HCT116 (cell line): Measurements from ENCODE around the gene FAM43A. TPM values are rescaled to one million over a fixed set of nuclear protein-coding genes. Genes with fewer than 3 reads are reported as not detected.

Experiments used
- ATAC-seq: fragments of 200-7000 bp; cut with Tn5 transposase; 2 replicates; pipeline ENCODE4 v1.9.1; 2020; ENCODE audit warnings: mild to moderate bottlenecking, moderate library complexity
- BruUV-seq: library from RNA; stranded (reverse); fragments of 400-500 nt; replicated peaks from 2 replicates; lab custom pipeline; 2021; lab: Mats Ljungman, UMichigan
- CTCF ChIA-PET: fragments of 300-600 bp; sonication (Branson Sonifier 250); formaldehyde crosslinking; loops from one replicate; lab custom pipeline; 2021; ENCODE audit warnings: antibody characterized with exemption; lab: Charles Lee
- POLR2A ChIA-PET: fragments of 300-600, 350-600 bp; sonication (Branson Sonifier 250); formaldehyde crosslinking; loops from one replicate; lab custom pipeline; 2021; ENCODE audit warnings: antibody characterized with exemption; lab: Charles Lee
- RAD21 ChIA-PET, 2 experiments: fragments of 300-600 bp; sonication (Branson Sonifier 250); formaldehyde crosslinking; loops; one replicate each; lab custom pipeline; 2023; ENCODE audit warnings: low total read pairs in 2 of 2; ENCODE audit not compliant: uncharacterized antibody in 2 of 2, unreplicated experiment in 2 of 2, low non-redundant PET in 1 of 2; lab: Charles Lee
- DNase-seq: peaks from one replicate; pipeline ENCODE4 v3.0.0-alpha.2; 2010; ENCODE audit warnings: low read depth, low spot score
- H2AFZ ChIP-seq: fragments of 200-600 bp; shearing (Covaris generic), sonication (generic); 2 replicates; pipeline ENCODE4 v1.6.1; 2017; ENCODE audit warnings: low read depth, mixed run types, mixed read lengths, antibody characterized with exemption, low read length; ENCODE audit not compliant: poor library complexity, severe bottlenecking
- H3K27ac ChIP-seq: 2 replicates; pipeline ENCODE4 v1.5.1; 2012; ENCODE audit warnings: low read depth, low read length
- H3K27me3 ChIP-seq: fragments of 200-600 bp; sonication (generic); 2 replicates; pipeline ENCODE4 v1.6.1; 2016; ENCODE audit warnings: mixed run types, low read length, mixed read lengths; ENCODE audit not compliant: insufficient read depth
- H3K36me3 ChIP-seq, 2 experiments: fragments of 200-500 bp in 1 of 2; fragments of 200-600 bp in 1 of 2; sonication (Bioruptor generic) in 1 of 2; sonication (generic) in 1 of 2; 2 replicates each; pipeline versions ENCODE4 v1.5.1 to v1.6.1; 2014 to 2016; ENCODE audit warnings: low read length in 2 of 2, inconsistent platforms in 1 of 2, mixed read lengths in 1 of 2, mixed run types in 1 of 2; ENCODE audit not compliant: insufficient read depth in 2 of 2, control insufficient read depth in 1 of 2
- H3K4me1 ChIP-seq, 2 experiments: fragments of 200-600 bp in 1 of 2; sonication (generic) in 1 of 2; 2 replicates each; pipeline versions ENCODE4 v1.5.1 to v1.6.1; 2012 to 2017; ENCODE audit warnings: low read length in 2 of 2, inconsistent platforms in 1 of 2, mild to moderate bottlenecking in 1 of 2, mixed read lengths in 1 of 2, mixed run types in 1 of 2, moderate library complexity in 1 of 2; ENCODE audit not compliant: insufficient read depth in 2 of 2, control insufficient read depth in 1 of 2
- H3K4me2 ChIP-seq: fragments of 200-600 bp; sonication (generic); 2 replicates; pipeline ENCODE4 v1.6.1; 2017; ENCODE audit warnings: mixed run types, low read length, mixed read lengths
- H3K4me3 ChIP-seq, 2 experiments: fragments of 200-600 bp in 1 of 2; sonication (generic) in 1 of 2; replicated peaks in 1 of 2; 2 replicates each; pipeline ENCODE4 v1.5.1; 2011 to 2016; ENCODE audit warnings: low read length in 2 of 2, control low read depth in 1 of 2, low read depth in 1 of 2, mild to moderate bottlenecking in 1 of 2, mixed read lengths in 1 of 2, mixed run types in 1 of 2
- H3K79me2 ChIP-seq: fragments of 200-600 bp; sonication (generic); 2 replicates; pipeline ENCODE4 v1.6.1; 2017; ENCODE audit warnings: mild to moderate bottlenecking, mixed run types, low read length, moderate library complexity, mixed read lengths; ENCODE audit not compliant: insufficient read depth
- H3K9ac ChIP-seq: fragments of 200-600 bp; sonication (generic); 2 replicates; pipeline ENCODE4 v1.6.1; 2016; ENCODE audit warnings: low read length, mixed read lengths
- H3K9me2 ChIP-seq: fragments of 200-600 bp; sonication (generic), shearing (Covaris generic); 2 replicates; pipeline ENCODE4 v1.6.1; 2017; ENCODE audit warnings: mixed run types, mild to moderate bottlenecking, moderate library complexity; ENCODE audit not compliant: insufficient read depth
- H3K9me3 ChIP-seq, 2 experiments: fragments of 200-500 bp in 1 of 2; fragments of 200-600 bp in 1 of 2; sonication (Bioruptor generic) in 1 of 2; sonication (generic) in 1 of 2; 2 replicates each; pipeline ENCODE4 v1.6.1; 2014 to 2017; ENCODE audit warnings: low read length in 2 of 2, mixed read lengths in 2 of 2, inconsistent platforms in 1 of 2, low read depth in 1 of 2, mild to moderate bottlenecking in 1 of 2, mixed run types in 1 of 2, moderate library complexity in 1 of 2; ENCODE audit not compliant: control insufficient read depth in 1 of 2, insufficient read depth in 1 of 2
- H4K20me1 ChIP-seq: fragments of 200-600 bp; sonication (generic), shearing (Covaris generic); 2 replicates; pipeline ENCODE4 v1.6.1; 2017; ENCODE audit warnings: mixed run types, mild to moderate bottlenecking, moderate library complexity; ENCODE audit not compliant: insufficient read depth
- CBX3 ChIP-seq: IDR thresholded peaks from 2 replicates; pipeline ENCODE4 v1.6.1; 2012; ENCODE audit warnings: low read depth
- CEBPB ChIP-seq: IDR thresholded peaks from 2 replicates; pipeline ENCODE4 v1.6.1; 2012; ENCODE audit warnings: low read depth
- EGR1 ChIP-seq: IDR thresholded peaks from 2 replicates; pipeline ENCODE4 v1.6.1; 2012; ENCODE audit warnings: low read depth
- EZH2 ChIP-seq: fragments of 200-600 bp; sonication (generic); IDR thresholded peaks from 2 replicates; pipeline ENCODE4 v1.6.1; 2017; ENCODE audit warnings: antibody characterized with exemption, mixed run types
- FOSL1 ChIP-seq: IDR thresholded peaks from 2 replicates; pipeline ENCODE4 v1.6.1; 2012; ENCODE audit warnings: low read depth
- POLR2A ChIP-seq: IDR thresholded peaks from 2 replicates; pipeline ENCODE4 v1.7.0; 2011; ENCODE audit warnings: borderline replicate concordance; ENCODE audit not compliant: insufficient read depth, insufficient read length; ENCODE audit errors: extremely low read depth
- RAD21 ChIP-seq: IDR thresholded peaks from 2 replicates; pipeline ENCODE4 v1.6.1; 2012; ENCODE audit warnings: low read depth, mild to moderate bottlenecking
- SIN3A ChIP-seq: IDR thresholded peaks from 2 replicates; pipeline ENCODE4 v1.6.1; 2012; ENCODE audit warnings: low read depth
- SP1 ChIP-seq: IDR thresholded peaks from 2 replicates; pipeline ENCODE4 v1.6.1; 2012; ENCODE audit warnings: low read depth
- SRF ChIP-seq: IDR thresholded peaks from 2 replicates; pipeline ENCODE4 v1.6.1; 2012; ENCODE audit warnings: low read depth
- TCF7L2 ChIP-seq: IDR thresholded peaks from 2 replicates; pipeline ENCODE4 v1.7.0; 2011; ENCODE audit warnings: borderline replicate concordance, inconsistent platforms; ENCODE audit not compliant: insufficient read depth, insufficient read length; ENCODE audit errors: extremely low read depth
- ZFX ChIP-seq: fragments of 450-650 bp; IDR thresholded peaks from 2 replicates; pipeline ENCODE4 v1.6.1; 2017
- ZNF274 ChIP-seq: fragments of 200-500 bp; sonication (Bioruptor generic); IDR thresholded peaks from 2 replicates; pipeline ENCODE4 v1.6.1; 2014; ENCODE audit warnings: mild to moderate bottlenecking, low read depth, low read length, inconsistent platforms
- intact Hi-C: fragments of 100-400 bp; cut with micrococcal nuclease; formaldehyde crosslinking; loops from 2 replicates; pipeline ENCODE4 v1.10.0; 2022
- total RNA-seq: library from RNA; stranded (reverse); gene quantifications from one replicate; pipeline ENCODE4 v1.2.1, GENCODE V29; 2021; ENCODE audit not compliant: unreplicated experiment
- TF ChIP-seq, protein P1 (sequence below): IDR thresholded peaks from 2 replicates; pipeline ENCODE4 v1.6.1; 2012; ENCODE audit warnings: low read depth
- TF ChIP-seq, protein P2 (sequence below): IDR thresholded peaks from 2 replicates; pipeline ENCODE4 v1.6.1; 2012
- TF ChIP-seq, protein P3 (sequence below), 3 experiments: fragments of 200-600 bp in 1 of 3; sonication (generic) in 1 of 3; IDR thresholded peaks in 2 of 3; conservative IDR thresholded peaks in 1 of 3; 2 replicates each; pipeline ENCODE4 v1.5.1; 2012 to 2017; ENCODE audit warnings: low read depth in 2 of 3, low read length in 2 of 3, antibody characterized with exemption in 1 of 3, borderline replicate concordance in 1 of 3, control low read depth in 1 of 3, mild to moderate bottlenecking in 1 of 3, mixed read lengths in 1 of 3, mixed run types in 1 of 3, moderate library complexity in 1 of 3; ENCODE audit not compliant: insufficient read depth in 1 of 3

Gene FAM43A
- total RNA-seq, 1 experiment from 2014 or later, result 6.8 TPM

DNA sequence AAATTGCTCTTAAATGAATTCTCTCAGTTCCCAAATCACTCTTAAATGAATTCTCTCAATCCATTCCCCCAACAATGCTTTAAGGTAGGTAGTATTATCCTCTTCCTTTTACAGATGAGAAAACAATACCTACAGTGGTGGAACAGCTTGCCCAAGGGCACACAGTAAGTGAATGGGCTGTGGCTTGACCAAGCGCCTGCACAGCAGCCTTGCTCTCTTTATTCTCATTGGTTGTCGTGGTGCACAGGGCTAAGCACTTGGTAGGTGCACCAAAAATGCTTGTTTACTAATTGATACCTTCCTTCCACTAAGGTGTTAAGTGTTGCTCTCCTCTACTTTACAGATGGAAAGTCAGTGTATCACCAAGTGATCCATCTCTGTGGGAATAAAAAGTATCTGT, 43.3 kb downstream of the FAM43A start:
- no peaks in the 10 kb centered on the region for H3K4me1 ChIP-seq
- POLR2A ChIA-PET, result no interaction called here
- H3K27ac ChIP-seq, result no peak overlapping the region

More for the DNA sequence above, 43.3 kb downstream of the FAM43A start:
- no peak for DNase-seq
- H2AFZ ChIP-seq, result no peak overlapping the region
- H3K4me2 ChIP-seq, result no peak overlapping the region
- no peaks in the 10 kb centered on the region for H3K27me3 ChIP-seq
- intact Hi-C loops, result no loop called here
- no peaks in the 10 kb centered on the region for H3K9me3 ChIP-seq
- H3K79me2 ChIP-seq, result no peaks in the 10 kb centered on the region
- TF ChIP-seq, protein P1, sequence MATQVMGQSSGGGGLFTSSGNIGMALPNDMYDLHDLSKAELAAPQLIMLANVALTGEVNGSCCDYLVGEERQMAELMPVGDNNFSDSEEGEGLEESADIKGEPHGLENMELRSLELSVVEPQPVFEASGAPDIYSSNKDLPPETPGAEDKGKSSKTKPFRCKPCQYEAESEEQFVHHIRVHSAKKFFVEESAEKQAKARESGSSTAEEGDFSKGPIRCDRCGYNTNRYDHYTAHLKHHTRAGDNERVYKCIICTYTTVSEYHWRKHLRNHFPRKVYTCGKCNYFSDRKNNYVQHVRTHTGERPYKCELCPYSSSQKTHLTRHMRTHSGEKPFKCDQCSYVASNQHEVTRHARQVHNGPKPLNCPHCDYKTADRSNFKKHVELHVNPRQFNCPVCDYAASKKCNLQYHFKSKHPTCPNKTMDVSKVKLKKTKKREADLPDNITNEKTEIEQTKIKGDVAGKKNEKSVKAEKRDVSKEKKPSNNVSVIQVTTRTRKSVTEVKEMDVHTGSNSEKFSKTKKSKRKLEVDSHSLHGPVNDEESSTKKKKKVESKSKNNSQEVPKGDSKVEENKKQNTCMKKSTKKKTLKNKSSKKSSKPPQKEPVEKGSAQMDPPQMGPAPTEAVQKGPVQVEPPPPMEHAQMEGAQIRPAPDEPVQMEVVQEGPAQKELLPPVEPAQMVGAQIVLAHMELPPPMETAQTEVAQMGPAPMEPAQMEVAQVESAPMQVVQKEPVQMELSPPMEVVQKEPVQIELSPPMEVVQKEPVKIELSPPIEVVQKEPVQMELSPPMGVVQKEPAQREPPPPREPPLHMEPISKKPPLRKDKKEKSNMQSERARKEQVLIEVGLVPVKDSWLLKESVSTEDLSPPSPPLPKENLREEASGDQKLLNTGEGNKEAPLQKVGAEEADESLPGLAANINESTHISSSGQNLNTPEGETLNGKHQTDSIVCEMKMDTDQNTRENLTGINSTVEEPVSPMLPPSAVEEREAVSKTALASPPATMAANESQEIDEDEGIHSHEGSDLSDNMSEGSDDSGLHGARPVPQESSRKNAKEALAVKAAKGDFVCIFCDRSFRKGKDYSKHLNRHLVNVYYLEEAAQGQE, result no peak
- TF ChIP-seq, protein P2, sequence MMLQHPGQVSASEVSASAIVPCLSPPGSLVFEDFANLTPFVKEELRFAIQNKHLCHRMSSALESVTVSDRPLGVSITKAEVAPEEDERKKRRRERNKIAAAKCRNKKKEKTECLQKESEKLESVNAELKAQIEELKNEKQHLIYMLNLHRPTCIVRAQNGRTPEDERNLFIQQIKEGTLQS, result no peak
- no peak for TF ChIP-seq SIN3A
- TF ChIP-seq TCF7L2, result no peak
- no peak for TF ChIP-seq CBX3
- no peak for TF ChIP-seq ZNF274
- TF ChIP-seq, protein P3, sequence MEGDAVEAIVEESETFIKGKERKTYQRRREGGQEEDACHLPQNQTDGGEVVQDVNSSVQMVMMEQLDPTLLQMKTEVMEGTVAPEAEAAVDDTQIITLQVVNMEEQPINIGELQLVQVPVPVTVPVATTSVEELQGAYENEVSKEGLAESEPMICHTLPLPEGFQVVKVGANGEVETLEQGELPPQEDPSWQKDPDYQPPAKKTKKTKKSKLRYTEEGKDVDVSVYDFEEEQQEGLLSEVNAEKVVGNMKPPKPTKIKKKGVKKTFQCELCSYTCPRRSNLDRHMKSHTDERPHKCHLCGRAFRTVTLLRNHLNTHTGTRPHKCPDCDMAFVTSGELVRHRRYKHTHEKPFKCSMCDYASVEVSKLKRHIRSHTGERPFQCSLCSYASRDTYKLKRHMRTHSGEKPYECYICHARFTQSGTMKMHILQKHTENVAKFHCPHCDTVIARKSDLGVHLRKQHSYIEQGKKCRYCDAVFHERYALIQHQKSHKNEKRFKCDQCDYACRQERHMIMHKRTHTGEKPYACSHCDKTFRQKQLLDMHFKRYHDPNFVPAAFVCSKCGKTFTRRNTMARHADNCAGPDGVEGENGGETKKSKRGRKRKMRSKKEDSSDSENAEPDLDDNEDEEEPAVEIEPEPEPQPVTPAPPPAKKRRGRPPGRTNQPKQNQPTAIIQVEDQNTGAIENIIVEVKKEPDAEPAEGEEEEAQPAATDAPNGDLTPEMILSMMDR (IDR thresholded peaks at IDR 0.05 in 2 of 3, conservative IDR thresholded peaks at IDR 0.05 in 1 of 3; ENCODE audit: borderline replicate concordance in 1 of 3, insufficient read depth in 1 of 3, low read depth in 2 of 3, low read length in 2 of 3), result no peak
- no peak for TF ChIP-seq CEBPB
- no peak for TF ChIP-seq FOSL1
- TF ChIP-seq EZH2, result no peak
- no peak for TF ChIP-seq EGR1
- no peak for TF ChIP-seq ZFX
- TF ChIP-seq RAD21, result no peak
- no peak for TF ChIP-seq SRF
- TF ChIP-seq SP1, result no peak
- no peak for TF ChIP-seq POLR2A
- BruUV-seq, result no TSS peak
- H3K36me3 ChIP-seq, result no peaks in the 10 kb centered on the region
- CTCF ChIA-PET, result no interaction called here
- no peak for ATAC-seq
- no peaks in the 10 kb centered on the region for H4K20me1 ChIP-seq
- no peak overlapping the region for H3K4me3 ChIP-seq
- RAD21 ChIA-PET, result no interaction called here
- H3K9ac ChIP-seq, result no peak overlapping the region
- H3K9me2 ChIP-seq, result no peaks in the 10 kb centered on the region
